ENCODE results near the gene FTSJ1.
"Not testable (repeated sequence)": the region's sequence is repeated elsewhere in the genome, so short reads cannot be mapped to it uniquely, and the experiment has no call there.

FTSJ1 gene, protein sequence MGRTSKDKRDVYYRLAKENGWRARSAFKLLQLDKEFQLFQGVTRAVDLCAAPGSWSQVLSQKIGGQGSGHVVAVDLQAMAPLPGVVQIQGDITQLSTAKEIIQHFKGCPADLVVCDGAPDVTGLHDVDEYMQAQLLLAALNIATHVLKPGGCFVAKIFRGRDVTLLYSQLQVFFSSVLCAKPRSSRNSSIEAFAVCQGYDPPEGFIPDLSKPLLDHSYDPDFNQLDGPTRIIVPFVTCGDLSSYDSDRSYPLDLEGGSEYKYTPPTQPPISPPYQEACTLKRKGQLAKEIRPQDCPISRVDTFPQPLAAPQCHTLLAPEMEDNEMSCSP

GRCh38 chrX:48475774-48476577 lies at the start of gene FTSJ1:
TSS of gene FTSJ1 (plus strand) at chrX:48476199. CDS start at chrX:48478048, 1,849 bp downstream.
- DNase-seq (ENCODE audit: low spot score) = peak; percentile 92

GRCh38 chrX:48427027-48427716 lies 48.8 kb upstream of the FTSJ1 start:
- DNase-seq (ENCODE audit: low spot score) = not testable (repeated sequence)

GRCh38 chrX:48429606-48430005 lies 46.4 kb upstream of the FTSJ1 start:
- DNase-seq (ENCODE audit: low spot score) = not testable (repeated sequence)

DNA sequence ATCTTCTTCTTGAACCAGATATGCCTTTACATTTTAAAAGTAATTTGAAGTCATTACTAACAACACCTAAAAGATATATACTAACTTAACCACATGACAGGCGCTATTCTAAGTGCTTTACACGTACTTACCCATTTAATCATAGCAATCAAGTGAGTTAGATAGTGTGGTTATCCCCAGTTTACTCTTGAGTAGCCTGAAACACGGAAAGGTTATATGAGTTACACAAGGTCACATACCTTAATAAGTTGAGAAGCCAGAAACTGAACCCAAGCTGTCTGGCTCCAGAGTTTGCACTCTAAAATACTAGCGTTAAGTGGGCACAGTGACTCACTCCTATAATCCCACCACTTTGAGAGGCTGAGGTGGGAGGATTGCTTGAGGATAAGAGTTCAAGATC lies 45.8 kb upstream of the FTSJ1 start:
- not testable (repeated sequence) for DNase-seq (ENCODE audit: low spot score)

GRCh38 chrX:48433713-48434112 lies 42.3 kb upstream of the FTSJ1 start:
- DNase-seq (ENCODE audit: low spot score) = not testable (repeated sequence)

DNA sequence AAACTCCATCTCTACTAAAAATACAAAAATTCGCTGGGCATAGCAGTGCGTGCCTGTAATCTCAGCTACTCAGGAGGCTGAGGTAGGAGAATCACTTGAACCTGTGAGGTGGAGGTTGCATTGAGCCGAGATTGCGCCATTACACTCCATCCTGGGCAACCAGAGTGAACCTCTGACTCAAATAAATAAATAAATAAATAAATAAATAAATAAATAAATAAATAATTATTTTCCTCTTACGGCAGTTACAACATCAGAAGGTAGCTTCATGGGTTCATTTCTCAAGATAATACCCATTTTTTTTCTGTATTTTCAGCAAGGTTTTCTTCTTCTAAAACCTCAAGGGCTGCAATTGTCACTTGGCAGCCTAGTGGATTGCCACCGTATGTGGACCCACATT lies 28.8 kb upstream of the FTSJ1 start:
- not testable (repeated sequence) for DNase-seq (ENCODE audit: low spot score)

DNA sequence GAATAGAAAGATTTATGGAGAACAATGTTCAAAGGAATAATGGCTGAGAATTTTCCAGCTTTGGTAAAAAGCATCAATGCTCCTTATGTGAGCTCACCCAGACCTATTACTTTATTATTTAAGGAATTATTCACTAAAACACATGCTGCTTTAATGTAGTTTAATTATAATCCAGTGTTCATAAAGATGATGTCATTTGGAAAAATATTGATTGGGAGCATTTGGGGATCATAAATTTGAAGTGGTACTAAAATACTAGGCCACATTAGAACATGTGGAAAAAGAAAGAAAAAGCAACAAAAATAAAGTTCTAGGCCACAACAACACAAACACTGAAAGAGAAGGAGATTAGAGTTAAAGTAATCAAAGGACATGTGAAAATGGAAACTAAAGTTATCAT lies 25.9 kb upstream of the FTSJ1 start:
- no peak for DNase-seq (ENCODE audit: low spot score)

GRCh38 chrX:48451708-48452107 lies 24.3 kb upstream of the FTSJ1 start:
- DNase-seq (ENCODE audit: low spot score) = no peak

- DNase-seq (ENCODE audit: low spot score) = no peak
Measured at GRCh38 chrX:48456628-48457331, 19.2 kb upstream of the FTSJ1 start.

- no peak for DNase-seq (ENCODE audit: low spot score)
Measured at GRCh38 chrX:48458711-48459110, 17.3 kb upstream of the FTSJ1 start.

DNA sequence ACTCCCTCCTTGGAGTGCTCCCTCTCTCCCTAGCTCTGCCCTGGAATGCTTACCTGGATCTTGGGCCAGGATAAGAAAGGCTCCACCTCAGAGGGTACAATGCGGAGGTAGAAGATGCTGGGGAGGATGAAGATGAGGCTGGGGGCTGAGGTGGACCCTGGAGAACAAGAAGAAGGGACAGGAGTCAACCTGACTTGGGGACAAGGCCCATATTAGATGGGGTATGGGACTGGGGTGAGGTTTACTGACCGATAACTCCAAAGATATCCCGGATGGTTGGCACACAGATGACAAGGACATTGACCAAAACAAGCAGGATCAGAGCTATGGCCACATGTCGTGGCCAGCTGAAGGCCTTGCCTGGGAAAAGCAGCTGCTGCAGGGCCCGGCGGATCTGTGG lies 16.5 kb upstream of the FTSJ1 start:
- DNase-seq (ENCODE audit: low spot score) = no peak

- DNase-seq (ENCODE audit: low spot score) = no peak
Measured at GRCh38 chrX:48460031-48460430, 16.0 kb upstream of the FTSJ1 start.

DNA sequence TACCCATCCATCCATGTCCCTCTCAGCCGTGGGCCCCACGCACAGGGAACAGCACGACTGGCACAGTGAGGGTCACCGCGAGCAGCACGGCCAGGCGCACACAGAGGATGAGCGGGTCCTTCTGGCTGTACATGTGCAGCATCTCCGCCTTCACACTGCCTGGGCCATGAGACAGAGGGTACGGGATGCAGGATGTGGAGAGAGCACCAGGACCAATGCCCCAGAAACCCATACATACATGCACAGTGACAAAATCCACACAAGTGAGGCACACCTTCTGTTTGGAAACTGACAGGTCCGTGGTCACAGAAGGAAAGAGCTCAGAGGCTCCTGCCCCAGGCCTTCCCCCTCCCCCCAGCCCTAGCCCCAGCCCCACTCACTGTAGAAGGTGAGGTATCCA lies 15.4 kb upstream of the FTSJ1 start:
- DNase-seq (ENCODE audit: low spot score) = no peak

- no peak for DNase-seq (ENCODE audit: low spot score)
Measured at GRCh38 chrX:48461830-48462229, 14.2 kb upstream of the FTSJ1 start.

DNA sequence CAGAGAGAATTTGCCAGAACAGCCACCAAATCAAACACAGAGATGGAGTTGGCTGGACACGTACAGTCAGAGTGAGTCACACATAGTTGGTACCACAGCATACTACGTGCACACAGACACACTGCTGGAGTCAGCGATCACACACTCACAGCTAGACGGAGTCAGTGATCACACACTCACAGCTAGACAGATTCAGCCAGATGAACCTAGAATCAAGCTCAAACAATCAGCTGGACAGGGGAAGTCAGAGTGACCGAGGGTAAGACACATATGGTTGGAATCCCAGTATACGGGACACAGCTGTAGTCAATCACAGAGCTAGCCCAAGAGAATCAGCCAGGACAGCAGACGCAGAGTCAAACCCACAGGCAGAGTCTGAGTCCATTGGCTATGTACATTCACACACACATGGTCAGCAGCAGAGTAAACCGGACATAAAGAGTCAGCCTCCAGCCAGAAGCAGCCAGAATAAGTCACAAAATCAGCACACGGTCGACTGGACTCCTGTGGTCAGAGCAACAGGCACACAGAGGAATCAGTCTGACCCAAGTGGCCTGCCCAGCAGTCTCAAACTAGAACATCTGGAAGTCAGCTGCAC lies 10.6 kb upstream of the FTSJ1 start:
- DNase-seq (ENCODE audit: low spot score) = no peak

GRCh38 chrX:48466696-48467095 lies 9.3 kb upstream of the FTSJ1 start:
- no peak for DNase-seq (ENCODE audit: low spot score)

DNA sequence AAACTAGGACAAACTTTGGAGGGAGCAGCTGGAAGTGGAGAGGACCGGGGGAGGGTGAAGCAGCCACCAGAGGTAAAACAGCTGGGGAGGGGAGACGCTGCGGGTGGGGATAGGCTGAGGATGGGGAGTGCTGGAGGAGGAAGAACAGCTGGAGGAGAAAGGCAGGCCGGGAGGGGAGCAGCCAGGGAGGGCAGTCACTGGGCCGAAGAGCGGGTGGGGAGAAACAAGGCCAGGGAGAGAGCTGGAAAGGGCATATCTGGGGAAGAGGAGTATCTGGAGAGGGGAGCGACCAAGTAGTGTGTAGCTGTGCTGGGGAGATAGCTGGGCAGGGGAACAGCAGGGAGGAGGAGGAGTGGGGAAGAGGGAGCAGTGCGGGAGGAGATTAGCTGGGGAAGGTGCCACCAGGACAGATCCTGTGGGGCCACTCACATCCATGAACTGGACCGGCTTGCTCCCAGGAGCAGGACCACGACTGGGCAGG lies 8.7 kb upstream of the FTSJ1 start:
- no peak for DNase-seq (ENCODE audit: low spot score)

GRCh38 chrX:48468247-48468671 lies 7.7 kb upstream of the FTSJ1 start:
- DNase-seq (ENCODE audit: low spot score) = peak; percentile 18

DNA sequence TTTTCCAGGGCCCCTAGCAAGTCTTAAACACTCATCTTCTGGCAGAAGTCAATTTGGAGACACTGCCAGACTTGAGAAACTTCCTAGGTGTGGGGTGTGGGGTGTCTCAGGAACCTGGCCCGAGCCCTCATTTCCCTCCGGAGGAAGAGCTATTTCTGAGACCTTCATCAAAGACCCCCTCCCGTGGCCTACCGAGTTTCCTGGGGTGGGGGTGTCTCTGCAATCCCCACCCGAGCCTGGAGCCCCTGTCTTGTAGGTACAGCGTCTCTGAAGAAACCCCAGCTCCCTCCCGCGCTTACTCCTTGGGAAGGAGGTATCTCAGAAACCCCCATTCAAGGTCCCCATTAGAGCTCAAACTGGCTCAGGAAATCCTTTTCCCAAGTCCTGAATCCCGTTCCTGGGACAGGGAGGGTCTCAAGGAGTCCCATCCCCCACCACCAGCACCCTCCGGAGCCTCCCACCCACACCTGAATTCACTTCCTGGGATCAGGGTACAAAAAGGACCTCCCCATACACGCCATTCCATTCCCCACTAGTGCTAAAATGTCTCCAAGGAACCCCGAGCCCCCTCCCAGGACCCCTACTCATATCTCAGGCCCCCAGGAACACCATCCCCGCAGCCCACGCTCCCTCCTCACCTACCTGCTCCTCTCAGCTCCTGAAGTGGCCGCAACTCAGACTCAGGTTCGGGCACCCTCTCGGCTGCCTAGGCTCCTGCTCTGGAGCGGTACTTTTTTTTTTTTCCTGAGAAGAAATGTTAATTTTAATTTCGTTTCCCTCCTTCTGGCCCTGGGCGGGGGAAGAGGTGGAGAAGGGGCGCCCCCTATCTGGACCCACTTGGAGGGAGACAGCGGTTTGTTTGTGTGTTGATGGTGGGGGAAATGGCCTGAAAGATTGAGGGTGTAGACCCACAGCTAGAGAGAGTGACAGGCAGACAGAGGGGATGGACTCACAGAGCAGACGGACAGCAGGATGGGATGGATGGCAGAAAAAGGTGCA lies 7.0 kb upstream of the FTSJ1 start:
- peak; percentile 36 for DNase-seq (ENCODE audit: low spot score)
